ENCODE results near the gene GP1BA.
A peak's percentile ranks its signal among the peaks of the same experiment; 100 is the strongest.

The GP1BA gene

GRCh38 chr17:4938688-4939545, 6.8 kb downstream of the GP1BA start:
- no peak for DNase-seq (ENCODE audit: low read depth)

- DNase-seq (ENCODE audit: low read depth): no peak
These were observed 7.4 kb downstream of the GP1BA start for GRCh38 chr17:4939546-4939795.

- DNase-seq (ENCODE audit: low read depth): peak; percentile 97
These were observed 7.9 kb downstream of the GP1BA start, which contains the start of the genes RNF167 and SLC25A11 for GRCh38 chr17:4939796-4940554. RNF167 (plus strand) TSS chr17:4940268; CDS start chr17:4940910, 642 bp downstream. SLC25A11 (minus strand) TSS chr17:4940046; CDS start chr17:4939910, 136 bp downstream.

- no peak for DNase-seq (ENCODE audit: low read depth)
These were observed 8.7 kb downstream of the GP1BA start for GRCh38 chr17:4940555-4941318.

- DNase-seq (ENCODE audit: low read depth): no peak
These were observed 9.2 kb downstream of the GP1BA start for GRCh38 chr17:4941319-4941610.

- no peak for DNase-seq (ENCODE audit: low read depth)
These were observed 10.9 kb downstream of the GP1BA start for GRCh38 chr17:4942760-4943508.

- DNase-seq (ENCODE audit: low read depth): no peak
These were observed 12.1 kb downstream of the GP1BA start for GRCh38 chr17:4944163-4944553.

- no peak for DNase-seq (ENCODE audit: low read depth)
These were observed 12.6 kb downstream of the GP1BA start for GRCh38 chr17:4944554-4945175.

GRCh38 chr17:4945176-4945943, 13.3 kb downstream of the GP1BA start:
- DNase-seq (ENCODE audit: low read depth): peak; percentile 68

- no peak for DNase-seq (ENCODE audit: low read depth)
These were observed 13.8 kb downstream of the GP1BA start for GRCh38 chr17:4945944-4946280.

- no peak for DNase-seq (ENCODE audit: low read depth)
These were observed 14.4 kb downstream of the GP1BA start for GRCh38 chr17:4946312-4946976.

GRCh38 chr17:4947010-4947410, 14.9 kb downstream of the GP1BA start:
- no peak for DNase-seq (ENCODE audit: low read depth)

- no peak for DNase-seq (ENCODE audit: low read depth)
These were observed 15.5 kb downstream of the GP1BA start for GRCh38 chr17:4947411-4948165.

- DNase-seq (ENCODE audit: low read depth): peak; percentile 74
These were observed 16.3 kb downstream of the GP1BA start, which contains the start of gene PFN1 for GRCh38 chr17:4948166-4948930. PFN1 (minus strand) TSS chr17:4948530; CDS start chr17:4948394, 136 bp downstream.

GRCh38 chr17:4948931-4949320, 16.8 kb downstream of the GP1BA start:
- no peak for DNase-seq (ENCODE audit: low read depth)

GRCh38 chr17:4949321-4950074, 17.4 kb downstream of the GP1BA start:
- no peak for DNase-seq (ENCODE audit: low read depth)

GRCh38 chr17:4950075-4950745, 18.1 kb downstream of the GP1BA start:
- no peak for DNase-seq (ENCODE audit: low read depth)

All from GM04503 (cell line).